HG02870 (cell line): ENCODE results near the gene CDH12.
"Not testable (repeated sequence)": the region's sequence is repeated elsewhere in the genome, so short reads cannot be mapped to it uniquely, and the experiment has no call there.

Experiments used
- ATAC-seq: cut with Tn5 transposase; IDR thresholded peaks from one replicate; pipeline ENCODE4 v1.9.1; 2021; ENCODE audit warnings: mild to moderate bottlenecking, moderate library complexity; ENCODE audit not compliant: unreplicated experiment

CDH12 gene

GRCh38 chr5:22471154-22471553 lies 382.0 kb downstream of the CDH12 start:
- no peak for ATAC-seq

GRCh38 chr5:22470408-22470807 lies 382.7 kb downstream of the CDH12 start:
- no peak for ATAC-seq

- no peak for ATAC-seq
These were observed 387.5 kb downstream of the CDH12 start for GRCh38 chr5:22465616-22466015.

GRCh38 chr5:22465177-22465576 lies 388.0 kb downstream of the CDH12 start:
- no peak for ATAC-seq

GRCh38 chr5:22460189-22460588 lies 393.0 kb downstream of the CDH12 start:
- ATAC-seq, result no peak

GRCh38 chr5:22432905-22433304 lies 420.2 kb downstream of the CDH12 start:
- no peak for ATAC-seq

GRCh38 chr5:22431840-22432239 lies 421.3 kb downstream of the CDH12 start:
- no peak for ATAC-seq

- ATAC-seq, result no peak
These were observed 421.7 kb downstream of the CDH12 start for GRCh38 chr5:22431406-22431805.

GRCh38 chr5:22411554-22412349 lies 441.4 kb downstream of the CDH12 start:
- ATAC-seq, result no peak

- no peak for ATAC-seq
These were observed 461.2 kb downstream of the CDH12 start for GRCh38 chr5:22391956-22392355.

GRCh38 chr5:22390888-22391287 lies 462.3 kb downstream of the CDH12 start:
- no peak for ATAC-seq

- ATAC-seq, result no peak
These were observed 480.1 kb downstream of the CDH12 start for GRCh38 chr5:22372826-22373660.

GRCh38 chr5:22372376-22372775 lies 480.8 kb downstream of the CDH12 start:
- ATAC-seq, result no peak

- ATAC-seq, result no peak
These were observed 498.2 kb downstream of the CDH12 start for GRCh38 chr5:22354956-22355355.

GRCh38 chr5:22352493-22352892 lies 500.7 kb downstream of the CDH12 start:
- ATAC-seq, result no peak

GRCh38 chr5:22351178-22351577 lies 502.0 kb downstream of the CDH12 start:
- ATAC-seq, result no peak

GRCh38 chr5:22348027-22348426 lies 505.1 kb downstream of the CDH12 start:
- no peak for ATAC-seq

GRCh38 chr5:22344000-22344399 lies 509.1 kb downstream of the CDH12 start:
- no peak for ATAC-seq

- ATAC-seq, result no peak
These were observed 511.7 kb downstream of the CDH12 start for GRCh38 chr5:22341406-22341805.

GRCh38 chr5:22332949-22333348 lies 520.2 kb downstream of the CDH12 start:
- not testable (repeated sequence) for ATAC-seq

- ATAC-seq, result no peak
These were observed 523.5 kb downstream of the CDH12 start for GRCh38 chr5:22329683-22330082.

GRCh38 chr5:22319798-22320197 lies 533.3 kb downstream of the CDH12 start:
- ATAC-seq, result no peak
